ENCODE data around the gene STRA6.

Gene STRA6

DNA sequence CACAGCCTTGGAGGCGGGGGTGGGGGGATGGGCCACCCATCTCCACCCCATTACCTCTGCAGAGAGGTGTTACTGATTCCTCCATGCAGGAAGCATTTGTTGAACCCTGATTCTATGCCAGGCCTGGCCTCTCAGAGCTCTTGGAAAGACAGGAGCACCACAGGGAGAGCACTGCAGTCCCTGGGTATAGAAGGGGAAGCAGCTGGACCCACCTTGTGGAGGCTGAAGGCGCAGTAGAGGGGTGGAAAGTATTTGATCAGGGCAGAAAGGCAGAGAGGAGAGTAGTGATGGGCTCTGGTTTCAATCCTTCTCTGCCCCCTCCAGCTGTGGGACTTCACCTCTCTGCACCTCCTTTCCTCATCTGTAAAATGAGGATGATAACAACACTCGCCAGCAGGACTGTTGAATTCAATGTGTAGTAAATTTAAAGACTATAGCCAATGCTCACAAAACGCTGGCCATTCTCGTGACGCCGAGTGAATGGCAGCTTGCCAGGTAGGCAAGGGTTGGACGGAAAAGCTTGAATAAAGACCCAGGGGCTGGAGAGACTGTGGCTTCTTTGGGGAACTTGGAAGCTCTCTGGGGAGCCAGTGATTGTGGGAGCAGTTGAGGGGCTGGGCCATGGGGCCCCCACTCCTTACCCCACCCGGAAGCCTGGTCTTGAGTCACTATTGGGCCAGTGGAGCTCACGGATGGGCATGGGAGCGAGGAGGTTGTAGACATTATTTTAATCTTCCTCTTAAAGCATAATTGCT is 25.6 kb upstream of the STRA6 start:
- DNase-seq: peak; percentile 64

GRCh38 chr15:74226761-74227540 is 24.4 kb upstream of the STRA6 start:
- DNase-seq: no peak

- DNase-seq: no peak
Observed at GRCh38 chr15:74225928-74226327, 23.3 kb upstream of the STRA6 start.

DNA sequence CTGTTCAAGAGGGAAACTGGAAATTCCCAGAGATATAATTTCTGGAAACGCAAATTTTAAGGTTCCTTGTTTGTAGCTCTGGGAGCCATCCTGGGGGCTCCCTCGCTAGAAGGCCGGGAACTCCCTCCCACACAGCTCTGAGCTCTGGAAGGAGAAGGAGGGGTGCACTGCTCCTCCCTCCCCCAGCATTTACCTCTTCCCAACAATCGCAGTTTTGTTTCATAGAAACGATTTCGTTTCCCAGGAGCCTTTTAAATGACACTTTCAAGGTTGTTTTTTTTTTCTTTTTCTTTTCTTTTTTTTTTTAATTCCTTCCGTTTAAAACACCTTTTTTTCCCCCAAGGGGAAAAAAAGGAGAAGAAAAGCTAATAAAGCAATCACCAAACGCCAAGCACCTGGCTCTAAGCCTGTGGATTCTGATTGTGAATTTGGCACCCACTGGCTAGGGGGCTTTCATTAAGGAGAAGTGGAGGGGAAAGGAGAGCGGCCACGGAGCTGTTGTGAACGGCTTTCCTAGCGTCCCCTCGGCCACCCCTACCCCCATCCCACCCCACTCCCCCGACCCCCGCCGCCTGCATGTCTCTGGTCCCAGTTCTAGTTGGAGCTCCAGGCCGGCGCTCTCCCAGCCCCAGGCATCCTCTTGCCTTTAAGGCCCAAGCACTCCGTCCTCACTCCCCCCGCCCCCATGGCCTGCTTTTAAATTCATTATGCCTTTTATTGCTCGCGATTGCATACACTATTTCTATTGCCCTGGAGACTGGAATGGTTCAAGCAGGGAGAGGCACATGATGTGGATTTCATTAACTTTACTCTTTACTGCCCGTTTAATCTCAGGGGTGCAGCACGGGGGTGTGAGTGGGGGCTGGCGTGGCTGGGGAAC is 19.9 kb upstream of the STRA6 start:
- peak; percentile 71 for DNase-seq

GRCh38 chr15:74221399-74222239 is 19.0 kb upstream of the STRA6 start:
- no peak for DNase-seq

GRCh38 chr15:74220475-74221248 is 18.1 kb upstream of the STRA6 start:
- peak; percentile 82 for DNase-seq

GRCh38 chr15:74217907-74218885 is 15.6 kb upstream of the STRA6 start:
- peak; percentile 49 for DNase-seq

DNA sequence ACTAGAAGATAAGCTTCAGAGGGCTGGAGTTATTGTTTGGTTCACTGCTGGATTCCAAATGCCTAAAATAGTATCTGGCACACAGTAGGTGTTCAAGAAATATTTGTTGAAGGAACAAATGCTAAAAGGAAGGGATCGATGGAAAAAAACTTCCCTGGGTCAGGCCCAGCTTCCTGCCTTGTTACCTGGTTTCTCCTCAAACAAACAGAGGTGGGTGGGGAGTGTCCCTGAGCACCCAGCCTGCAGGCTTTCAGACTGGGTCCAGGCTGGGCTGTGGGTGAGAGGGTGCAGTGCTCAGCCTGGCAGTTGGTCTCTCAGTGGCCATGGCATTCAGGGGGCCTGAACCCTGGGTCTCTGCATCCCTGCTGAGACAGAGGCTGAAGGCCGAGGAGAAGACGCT is 14.4 kb upstream of the STRA6 start:
- DNase-seq: no peak

DNA sequence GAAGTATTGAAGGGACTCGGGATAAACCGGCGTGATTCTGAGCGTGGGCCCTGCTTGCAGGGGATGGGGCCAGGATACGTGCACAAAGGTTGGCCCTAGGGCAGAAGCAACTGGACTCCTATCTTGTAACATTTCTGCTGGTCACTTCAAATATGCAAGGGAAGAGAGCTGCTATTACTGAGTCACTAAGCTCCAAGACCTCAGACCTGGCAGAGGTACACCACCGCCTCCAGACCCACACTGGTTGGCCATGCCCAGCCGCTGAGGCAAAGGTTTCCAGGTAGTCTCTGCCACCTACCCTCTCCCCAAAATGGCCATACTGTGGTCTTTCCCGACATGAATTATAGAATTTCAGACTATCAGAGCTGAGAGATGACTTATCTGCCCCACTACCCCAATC is 13.4 kb upstream of the STRA6 start:
- DNase-seq: no peak

GRCh38 chr15:74214324-74215021 is 11.9 kb upstream of the STRA6 start:
- DNase-seq: no peak

DNA sequence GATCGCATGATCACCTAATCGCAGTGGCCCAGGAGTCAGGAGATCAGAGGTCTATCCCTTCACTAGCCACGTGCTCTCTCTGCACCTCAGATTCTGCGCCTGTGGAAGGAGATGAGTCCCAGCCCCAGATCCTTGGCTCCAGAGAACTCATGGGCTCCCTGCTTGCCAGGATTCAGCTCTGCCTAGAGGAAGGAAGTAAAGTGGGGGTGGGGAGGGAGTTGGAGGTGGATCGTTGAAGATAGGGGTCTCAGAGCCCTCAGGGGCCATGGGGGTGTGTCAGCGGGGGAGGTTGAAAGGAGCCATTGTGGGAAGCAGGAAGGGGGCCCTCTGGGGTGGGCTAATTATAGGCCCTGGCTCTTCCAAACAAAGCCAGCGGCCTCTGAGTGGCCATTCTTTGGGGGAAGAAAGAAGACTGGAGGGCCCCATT is 11.3 kb upstream of the STRA6 start:
- DNase-seq: no peak

DNA sequence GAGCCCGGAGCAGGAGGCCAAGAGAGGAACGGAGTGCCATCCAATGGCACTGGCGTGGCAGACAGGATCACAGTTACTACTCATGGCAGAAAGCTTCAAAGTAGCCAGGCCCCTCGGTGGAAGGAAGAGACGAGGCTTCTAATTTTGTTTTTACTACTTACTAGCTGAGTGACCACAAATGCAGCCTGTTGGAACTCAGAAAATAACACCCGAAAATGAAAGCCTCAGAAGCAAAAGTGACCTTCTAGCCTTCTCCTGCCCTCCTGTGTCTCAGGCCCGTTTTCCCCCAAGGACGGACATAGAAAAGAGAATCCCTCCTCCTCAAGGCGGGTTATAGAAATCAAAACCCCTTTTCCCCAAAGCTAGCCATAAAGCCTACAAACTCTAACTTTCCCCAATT is 9.9 kb upstream of the STRA6 start:
- no peak for DNase-seq

DNA sequence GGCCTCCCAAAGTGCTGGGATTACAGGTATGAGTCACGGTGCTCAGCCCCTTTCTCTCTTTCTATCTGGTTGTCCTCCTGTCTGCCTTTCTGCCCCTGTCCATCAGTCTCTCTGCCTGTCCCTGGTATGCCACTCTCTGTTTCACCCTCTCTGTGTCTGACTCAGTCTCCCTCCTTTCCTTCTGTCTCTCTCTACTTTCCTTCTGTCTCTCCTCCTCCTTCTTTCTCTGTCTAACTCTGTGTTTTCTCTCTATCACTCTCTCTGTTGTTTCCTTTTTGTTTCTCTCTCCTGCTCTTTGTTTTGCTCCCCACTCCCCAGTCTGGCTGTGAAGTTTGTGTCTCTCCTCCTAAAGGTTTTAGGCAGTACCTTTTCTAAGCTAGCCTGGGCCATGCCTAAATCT is 9.1 kb upstream of the STRA6 start:
- no peak for DNase-seq

GRCh38 chr15:74210729-74211128 is 8.1 kb upstream of the STRA6 start:
- no peak for DNase-seq

- no peak for DNase-seq
Observed at GRCh38 chr15:74209997-74210671, 7.5 kb upstream of the STRA6 start.

GRCh38 chr15:74209560-74209958 is 7.0 kb upstream of the STRA6 start:
- no peak for DNase-seq

- DNase-seq: no peak
Observed at GRCh38 chr15:74208901-74209559, 6.4 kb upstream of the STRA6 start.

GRCh38 chr15:74208496-74208895 is 5.9 kb upstream of the STRA6 start:
- no peak for DNase-seq

All from NCI-H1436 (cell line).